ENCODE measurements around the gene SPECC1L.

SPECC1L gene

GRCh38 chr22:24429411-24430365 is 159.1 kb downstream of the SPECC1L start:
- DNase-seq, result no peak

- DNase-seq, result no peak
Measured at GRCh38 chr22:24430431-24431308, 160.0 kb downstream of the SPECC1L start.

GRCh38 chr22:24431309-24432034 is 160.8 kb downstream of the SPECC1L start:
- no peak for DNase-seq

- DNase-seq, result no peak
Measured at GRCh38 chr22:24432059-24432853, 161.6 kb downstream of the SPECC1L start.

GRCh38 chr22:24433001-24433827 is 162.6 kb downstream of the SPECC1L start:
- no peak for DNase-seq

GRCh38 chr22:24433828-24434470 is 163.3 kb downstream of the SPECC1L start:
- peak; percentile 25 for DNase-seq

GRCh38 chr22:24434471-24435322 is 164.1 kb downstream of the SPECC1L start:
- no peak for DNase-seq

GRCh38 chr22:24435323-24435645 is 164.7 kb downstream of the SPECC1L start:
- no peak for DNase-seq

GRCh38 chr22:24435861-24436371 is 165.3 kb downstream of the SPECC1L start:
- DNase-seq, result no peak

- DNase-seq, result no peak
Measured at GRCh38 chr22:24436553-24436952, 165.9 kb downstream of the SPECC1L start.

- DNase-seq, result no peak
Measured at GRCh38 chr22:24437091-24437490, 166.5 kb downstream of the SPECC1L start.

- DNase-seq, result no peak
Measured at GRCh38 chr22:24437741-24438328, 167.2 kb downstream of the SPECC1L start.

- DNase-seq, result no peak
Measured at GRCh38 chr22:24440270-24440717, 169.7 kb downstream of the SPECC1L start.

- no peak for DNase-seq
Measured at GRCh38 chr22:24440718-24441405, 170.2 kb downstream of the SPECC1L start.

- DNase-seq, result no peak
Measured at GRCh38 chr22:24441406-24442351, 171.0 kb downstream of the SPECC1L start.

GRCh38 chr22:24442352-24442744 is 171.7 kb downstream of the SPECC1L start:
- DNase-seq, result no peak

GRCh38 chr22:24443668-24444067 is 173.0 kb downstream of the SPECC1L start:
- DNase-seq, result no peak
